HG02623 (cell line): ENCODE data around the gene TOM1L2.
"Not testable (repeated sequence)": the region's sequence is repeated elsewhere in the genome, so short reads cannot be mapped to it uniquely, and the experiment has no call there.

ENCODE experiments used
- ATAC-seq: cut with Tn5 transposase; IDR thresholded peaks from one replicate; pipeline ENCODE4 v1.9.1; 2021; ENCODE audit warnings: moderate library complexity; ENCODE audit not compliant: unreplicated experiment

Gene TOM1L2

GRCh38 chr17:17971431-17972125 lies 622 bp downstream of the TOM1L2 start:
- ATAC-seq, result no peak

- no peak for ATAC-seq
These were observed 1.3 kb downstream of the TOM1L2 start for GRCh38 chr17:17970699-17971430.

- ATAC-seq, result no peak
These were observed 5.8 kb downstream of the TOM1L2 start for GRCh38 chr17:17966399-17966798.

- ATAC-seq, result no peak
These were observed 7.0 kb downstream of the TOM1L2 start for GRCh38 chr17:17965152-17965721.

- no peak for ATAC-seq
These were observed 7.5 kb downstream of the TOM1L2 start for GRCh38 chr17:17964710-17965109.

- no peak for ATAC-seq
These were observed 8.3 kb downstream of the TOM1L2 start for GRCh38 chr17:17963694-17964436.

- no peak for ATAC-seq
These were observed 9.1 kb downstream of the TOM1L2 start for GRCh38 chr17:17963066-17963465.

GRCh38 chr17:17960500-17961030 lies 11.6 kb downstream of the TOM1L2 start:
- no peak for ATAC-seq

GRCh38 chr17:17959520-17960361 lies 12.5 kb downstream of the TOM1L2 start:
- ATAC-seq, result no peak

GRCh38 chr17:17958982-17959381 lies 13.2 kb downstream of the TOM1L2 start:
- no peak for ATAC-seq

GRCh38 chr17:17957584-17957916 lies 14.7 kb downstream of the TOM1L2 start:
- ATAC-seq, result no peak

- not testable (repeated sequence) for ATAC-seq
These were observed 16.3 kb downstream of the TOM1L2 start for GRCh38 chr17:17955790-17956341.

GRCh38 chr17:17954079-17954478 lies 18.1 kb downstream of the TOM1L2 start:
- no peak for ATAC-seq

- no peak for ATAC-seq
These were observed 19.5 kb downstream of the TOM1L2 start for GRCh38 chr17:17952691-17953090.

GRCh38 chr17:17951524-17951923 lies 20.7 kb downstream of the TOM1L2 start:
- ATAC-seq, result no peak

GRCh38 chr17:17950806-17951205 lies 21.4 kb downstream of the TOM1L2 start:
- ATAC-seq, result no peak

- ATAC-seq, result no peak
These were observed 21.9 kb downstream of the TOM1L2 start for GRCh38 chr17:17950347-17950746.

- no peak for ATAC-seq
These were observed 24.2 kb downstream of the TOM1L2 start for GRCh38 chr17:17947966-17948365.

- ATAC-seq, result no peak
These were observed 24.9 kb downstream of the TOM1L2 start for GRCh38 chr17:17947309-17947708.

GRCh38 chr17:17946093-17946492 lies 26.1 kb downstream of the TOM1L2 start:
- ATAC-seq, result no peak
